Measurements from ENCODE around the gene PYROXD2.

The PYROXD2 gene

DNA sequence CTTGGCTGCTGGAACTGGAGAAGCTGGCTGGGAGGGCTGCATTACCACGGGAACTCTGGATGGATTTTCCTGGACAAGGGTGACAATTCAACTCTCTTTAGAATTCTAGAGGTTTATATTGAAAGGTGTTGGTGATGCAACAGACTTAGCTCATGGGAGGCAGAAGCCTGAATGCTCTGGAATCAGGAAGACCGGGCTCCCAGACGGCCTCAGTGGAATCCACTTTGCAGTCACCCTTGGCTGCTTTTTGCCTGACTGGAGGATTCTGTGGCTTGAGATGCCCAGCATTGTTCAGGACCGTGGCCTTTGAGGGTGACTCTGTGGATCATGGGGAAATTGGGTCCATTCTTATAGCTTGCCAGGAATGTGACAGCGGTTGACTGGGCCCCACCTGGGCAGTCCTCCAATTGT lies 32.3 kb downstream of the PYROXD2 start:
- H3K27ac ChIP-seq, result no peak overlapping the region
- H3K27me3 ChIP-seq (ENCODE audit: insufficient read depth, low read depth, severe bottlenecking), result no peaks in the 10 kb centered on the region
- no peak overlapping the region for H3K4me3 ChIP-seq (ENCODE audit: low read depth, low read length)
- H3K36me3 ChIP-seq, result no peaks in the 10 kb centered on the region
- H3K9me3 ChIP-seq (ENCODE audit: severe bottlenecking), result no peaks in the 10 kb centered on the region
- TF ChIP-seq, protein P1, sequence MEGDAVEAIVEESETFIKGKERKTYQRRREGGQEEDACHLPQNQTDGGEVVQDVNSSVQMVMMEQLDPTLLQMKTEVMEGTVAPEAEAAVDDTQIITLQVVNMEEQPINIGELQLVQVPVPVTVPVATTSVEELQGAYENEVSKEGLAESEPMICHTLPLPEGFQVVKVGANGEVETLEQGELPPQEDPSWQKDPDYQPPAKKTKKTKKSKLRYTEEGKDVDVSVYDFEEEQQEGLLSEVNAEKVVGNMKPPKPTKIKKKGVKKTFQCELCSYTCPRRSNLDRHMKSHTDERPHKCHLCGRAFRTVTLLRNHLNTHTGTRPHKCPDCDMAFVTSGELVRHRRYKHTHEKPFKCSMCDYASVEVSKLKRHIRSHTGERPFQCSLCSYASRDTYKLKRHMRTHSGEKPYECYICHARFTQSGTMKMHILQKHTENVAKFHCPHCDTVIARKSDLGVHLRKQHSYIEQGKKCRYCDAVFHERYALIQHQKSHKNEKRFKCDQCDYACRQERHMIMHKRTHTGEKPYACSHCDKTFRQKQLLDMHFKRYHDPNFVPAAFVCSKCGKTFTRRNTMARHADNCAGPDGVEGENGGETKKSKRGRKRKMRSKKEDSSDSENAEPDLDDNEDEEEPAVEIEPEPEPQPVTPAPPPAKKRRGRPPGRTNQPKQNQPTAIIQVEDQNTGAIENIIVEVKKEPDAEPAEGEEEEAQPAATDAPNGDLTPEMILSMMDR (IDR thresholded peaks at IDR 0.05; ENCODE audit: low read depth, low read length), result no peak
- DNase-seq, result no peak

DNA sequence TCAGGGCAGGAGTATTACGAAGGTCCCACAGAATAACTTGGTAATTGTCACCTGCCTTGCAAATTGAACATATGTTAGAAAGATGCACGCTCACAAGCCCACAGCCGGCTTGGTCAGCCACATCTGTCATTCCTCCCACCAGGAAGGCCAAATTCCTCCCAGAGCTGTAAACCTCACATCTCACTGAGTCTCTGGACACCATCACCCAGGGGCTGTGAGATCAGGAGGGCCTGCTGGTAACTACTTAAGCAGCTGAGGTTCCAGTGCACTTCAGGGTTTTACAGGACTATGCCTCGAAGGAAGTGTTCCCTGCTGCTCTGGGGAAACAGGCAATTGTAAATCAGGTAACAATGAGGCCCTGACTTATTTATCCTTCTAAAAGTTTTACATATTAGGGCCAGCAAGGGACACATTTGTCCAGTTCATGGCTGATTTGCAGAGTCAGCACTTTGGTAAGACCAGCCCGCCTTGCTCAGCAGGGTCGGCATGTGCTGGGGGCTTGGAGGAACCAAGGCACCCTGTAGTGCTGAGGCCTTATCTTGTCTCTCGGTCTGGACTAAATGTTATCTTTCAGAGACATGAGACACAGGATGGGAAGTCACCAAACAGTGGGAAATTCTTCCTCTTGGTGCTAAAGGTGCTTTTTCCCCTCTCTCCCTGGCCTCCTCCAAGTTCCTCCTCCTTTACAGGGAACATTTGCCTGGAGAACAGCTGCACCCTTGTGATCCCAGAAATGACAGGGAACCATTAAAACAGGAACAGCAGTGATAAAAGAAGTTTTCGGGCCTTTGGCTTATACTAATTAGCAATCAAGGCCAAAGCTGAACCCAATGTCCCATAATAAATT lies 34.3 kb downstream of the PYROXD2 start:
- Histone ChIP-seq H3K27ac (no peak overlapping the region), H3K36me3 (no peaks in the 10 kb centered on the region), H3K27me3 (ENCODE audit: insufficient read depth, low read depth, severe bottlenecking) (no peaks in the 10 kb centered on the region), H3K9me3 (ENCODE audit: severe bottlenecking) (no peaks in the 10 kb centered on the region), H3K4me3 (ENCODE audit: low read depth, low read length) (no peak overlapping the region)
- DNase-seq, result no peak
- TF ChIP-seq, protein P1 (IDR thresholded peaks at IDR 0.05; ENCODE audit: low read depth, low read length), result no peak

DNA sequence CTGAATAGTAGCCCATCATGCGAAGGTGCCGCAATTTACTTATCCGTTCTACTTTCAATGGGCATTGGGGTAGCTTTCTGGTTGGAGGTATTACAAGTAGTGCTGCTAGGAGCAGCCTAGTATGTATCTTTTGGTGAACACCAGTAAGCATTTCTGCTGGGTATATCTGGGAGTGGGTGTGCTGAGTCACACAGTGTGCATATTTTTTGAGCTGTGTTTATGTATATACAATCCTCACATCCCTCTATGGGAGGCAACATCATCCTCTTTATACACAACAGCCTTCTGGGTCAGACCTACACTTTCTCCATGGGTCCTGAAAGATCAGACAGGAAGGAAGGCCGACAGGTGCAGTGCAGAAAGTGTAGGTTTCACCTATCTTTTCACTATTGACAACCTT lies 36.3 kb downstream of the PYROXD2 start:
- no peaks in the 10 kb centered on the region for H3K36me3 ChIP-seq
- no peak for DNase-seq
- H3K27me3 ChIP-seq (ENCODE audit: insufficient read depth, low read depth, severe bottlenecking), result no peaks in the 10 kb centered on the region
- no peaks in the 10 kb centered on the region for H3K9me3 ChIP-seq (ENCODE audit: severe bottlenecking)
- H3K4me3 ChIP-seq (ENCODE audit: low read depth, low read length), result no peak overlapping the region
- H3K27ac ChIP-seq, result no peak overlapping the region
- TF ChIP-seq, protein P1 (IDR thresholded peaks at IDR 0.05; ENCODE audit: low read depth, low read length), result no peak

DNA sequence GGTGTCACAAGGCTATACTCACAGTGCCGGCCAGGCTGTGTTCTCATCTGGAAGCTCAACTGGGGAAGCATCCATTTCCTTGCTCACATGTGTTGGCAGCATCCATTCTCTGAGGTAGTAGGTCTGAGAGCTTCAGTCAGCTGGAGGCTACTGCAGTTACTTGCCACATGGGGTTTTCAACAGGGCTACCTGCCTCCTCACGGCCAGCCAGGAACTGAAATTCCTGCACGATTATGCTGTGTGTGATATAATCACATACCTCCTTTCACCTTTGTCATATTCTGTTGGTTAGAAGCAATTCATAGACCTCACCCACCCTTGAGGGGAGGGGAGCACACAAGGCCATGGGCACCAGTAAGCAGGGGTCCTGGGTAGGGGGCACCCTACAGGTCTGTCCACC lies 37.4 kb downstream of the PYROXD2 start:
- no peak for DNase-seq
- Histone ChIP-seq H3K27ac (no peak overlapping the region), H3K36me3 (no peaks in the 10 kb centered on the region), H3K9me3 (ENCODE audit: severe bottlenecking) (no peaks in the 10 kb centered on the region), H3K4me3 (ENCODE audit: low read depth, low read length) (no peak overlapping the region), H3K27me3 (ENCODE audit: insufficient read depth, low read depth, severe bottlenecking) (no peaks in the 10 kb centered on the region)
- TF ChIP-seq, protein P1 (IDR thresholded peaks at IDR 0.05; ENCODE audit: low read depth, low read length), result no peak

DNA sequence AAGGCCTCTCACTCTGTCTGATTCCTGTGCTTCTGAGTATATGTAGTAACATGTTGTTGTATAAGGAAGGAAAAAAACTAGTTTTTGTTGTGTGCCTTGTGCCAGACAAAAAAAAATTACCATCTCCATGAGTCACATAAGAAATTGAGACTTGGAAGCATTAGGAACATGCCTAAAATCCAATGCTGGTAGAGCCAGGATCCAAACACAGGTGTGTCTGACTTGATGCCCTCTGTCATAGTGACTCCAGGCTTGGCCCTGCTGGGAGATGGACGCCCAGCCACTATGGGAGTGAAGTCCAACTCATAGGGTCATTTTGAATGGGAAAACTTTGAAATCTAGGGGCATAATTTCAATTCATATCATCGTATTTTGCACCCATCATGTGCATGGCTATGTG lies 38.0 kb downstream of the PYROXD2 start:
- Histone ChIP-seq H3K36me3 (no peaks in the 10 kb centered on the region), H3K4me3 (ENCODE audit: low read depth, low read length) (no peak overlapping the region), H3K27ac (no peak overlapping the region), H3K9me3 (ENCODE audit: severe bottlenecking) (no peaks in the 10 kb centered on the region), H3K27me3 (ENCODE audit: insufficient read depth, low read depth, severe bottlenecking) (no peaks in the 10 kb centered on the region)
- TF ChIP-seq, protein P1 (IDR thresholded peaks at IDR 0.05; ENCODE audit: low read depth, low read length), result no peak
- DNase-seq, result no peak

DNA sequence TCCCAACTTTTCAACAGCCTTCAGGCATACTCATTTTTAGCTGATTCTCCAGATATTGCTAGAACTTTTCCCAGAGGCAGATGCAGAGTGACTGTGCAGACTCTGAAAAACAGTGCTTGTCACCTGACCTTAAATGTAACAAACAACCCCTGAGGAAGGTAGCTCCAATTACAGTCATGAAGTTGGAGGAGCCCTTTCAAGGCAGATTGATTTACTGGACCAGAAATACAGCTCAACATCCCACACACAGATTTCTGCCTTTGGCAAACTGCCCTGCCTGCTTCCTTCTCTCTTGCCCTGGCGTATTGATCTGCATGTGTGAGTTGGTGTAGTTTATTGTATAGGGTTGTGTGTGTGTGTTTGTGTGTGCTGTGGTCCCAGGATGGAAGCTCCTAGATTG lies 38.5 kb downstream of the PYROXD2 start:
- Histone ChIP-seq H3K4me3 (ENCODE audit: low read depth, low read length) (no peak overlapping the region), H3K27ac (no peak overlapping the region), H3K36me3 (no peaks in the 10 kb centered on the region), H3K27me3 (ENCODE audit: insufficient read depth, low read depth, severe bottlenecking) (no peaks in the 10 kb centered on the region), H3K9me3 (ENCODE audit: severe bottlenecking) (no peaks in the 10 kb centered on the region)
- no peak for DNase-seq
- TF ChIP-seq, protein P1 (IDR thresholded peaks at IDR 0.05; ENCODE audit: low read depth, low read length), result no peak

Measured in WERI-Rb-1 (cell line).